GM19455 (cell line): ENCODE measurements around the gene TTLL5.

ENCODE experiments used
- ATAC-seq: cut with Tn5 transposase; IDR thresholded peaks from one replicate; pipeline ENCODE4 v1.9.1; 2021; ENCODE audit not compliant: unreplicated experiment

The TTLL5 gene

DNA sequence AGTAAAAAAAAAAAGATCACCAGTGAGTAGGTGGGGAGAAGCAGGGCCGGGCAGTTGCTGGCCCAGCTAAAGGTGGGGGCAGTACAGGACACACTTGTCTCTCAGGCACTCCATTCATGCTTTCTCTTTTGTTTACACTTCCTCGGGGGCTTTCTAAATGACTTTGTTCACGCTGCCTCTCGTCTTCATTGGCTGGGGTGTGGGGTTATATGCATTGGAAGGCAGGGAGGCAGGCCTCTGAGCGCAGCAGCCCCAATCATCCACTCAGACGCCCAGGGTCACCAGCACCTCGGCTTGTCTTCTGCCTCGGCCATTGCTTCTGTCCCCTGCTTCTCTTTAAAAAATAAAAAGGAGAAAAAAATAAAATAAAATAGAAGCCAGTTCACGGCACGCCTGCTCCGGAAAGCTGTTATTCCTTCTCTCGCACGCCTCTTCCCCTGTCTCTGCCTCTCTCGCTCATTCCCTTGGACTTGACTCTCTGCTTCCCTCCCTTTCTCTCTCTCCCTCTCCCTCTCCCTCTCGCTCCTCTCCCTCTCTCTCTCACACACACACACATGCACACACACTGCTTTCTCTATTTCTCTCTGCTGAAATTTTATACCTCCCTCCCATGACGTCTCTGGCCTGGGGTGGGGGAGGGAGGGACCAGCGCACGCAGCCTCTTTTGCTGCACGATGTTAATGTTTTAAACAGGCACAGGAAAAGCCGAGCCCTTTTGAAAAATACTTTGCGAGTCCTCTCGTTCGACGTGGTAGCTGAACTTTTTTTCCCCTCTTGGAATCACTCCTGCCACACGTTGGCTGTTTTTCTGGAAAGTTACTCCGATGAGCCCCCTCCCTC lies 320.6 kb downstream of the TTLL5 start, which contains the start of gene TGFB3:
Gene TGFB3, minus strand, starts transcription at position 570 of the 840 bp plus-strand sequence. CDS start 1,102 bp downstream, outside the sequence.
- no peak for ATAC-seq

DNA sequence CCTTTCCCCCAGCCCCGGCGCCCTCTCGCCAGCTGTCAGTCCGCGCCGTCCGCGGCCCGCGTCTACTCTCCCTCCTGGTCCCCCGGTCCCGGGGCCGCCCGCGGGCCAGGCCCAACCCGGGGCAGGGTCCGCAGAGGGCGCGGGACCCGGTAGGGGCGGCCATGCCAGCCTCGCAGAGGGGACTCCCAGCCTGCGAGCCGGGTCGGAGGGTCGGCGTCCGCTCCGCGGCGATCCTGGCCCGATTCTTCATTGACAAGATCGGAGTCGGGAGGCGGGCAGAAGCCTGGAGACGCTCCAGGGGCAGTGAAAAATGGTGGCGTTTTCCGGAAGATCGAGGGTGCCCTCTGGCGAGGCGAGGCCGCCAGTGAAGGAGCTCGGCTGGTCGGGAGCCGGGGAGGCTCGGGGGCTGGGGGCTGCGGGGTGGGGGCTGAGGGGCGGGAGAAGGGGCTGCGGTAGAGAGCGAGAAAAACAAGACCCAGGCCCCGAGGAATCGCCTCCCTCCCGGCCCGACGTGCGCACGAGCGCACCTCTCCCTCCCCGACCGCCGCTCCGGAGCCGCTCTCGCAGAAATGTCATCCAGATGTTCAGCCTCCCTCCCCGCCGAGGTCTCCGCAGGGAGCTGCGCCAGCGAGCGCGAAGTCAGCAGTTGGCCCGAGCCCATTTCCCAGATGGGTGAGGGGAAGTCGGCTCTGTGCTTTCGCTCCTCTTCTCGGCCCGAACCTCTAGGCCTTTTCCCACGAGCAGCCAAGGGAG lies 321.4 kb downstream of the TTLL5 start:
- peak; percentile 48 for ATAC-seq

DNA sequence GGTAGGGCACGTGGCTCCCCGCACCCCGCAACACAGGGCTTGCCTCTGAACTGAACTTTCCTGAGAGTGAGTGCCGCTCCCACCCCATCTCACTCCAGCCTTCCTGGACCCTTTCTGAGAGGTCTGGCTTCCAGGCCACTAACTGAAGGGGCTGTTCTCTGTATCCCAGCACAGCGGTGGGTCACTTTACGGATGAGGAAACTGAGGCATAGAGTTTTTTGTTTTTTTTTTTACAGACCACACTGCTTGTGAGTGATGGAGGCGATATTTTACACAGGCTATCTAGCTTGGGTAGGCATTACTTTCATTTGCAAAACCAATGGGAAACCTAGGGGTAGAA lies 321.9 kb downstream of the TTLL5 start:
- ATAC-seq: no peak

DNA sequence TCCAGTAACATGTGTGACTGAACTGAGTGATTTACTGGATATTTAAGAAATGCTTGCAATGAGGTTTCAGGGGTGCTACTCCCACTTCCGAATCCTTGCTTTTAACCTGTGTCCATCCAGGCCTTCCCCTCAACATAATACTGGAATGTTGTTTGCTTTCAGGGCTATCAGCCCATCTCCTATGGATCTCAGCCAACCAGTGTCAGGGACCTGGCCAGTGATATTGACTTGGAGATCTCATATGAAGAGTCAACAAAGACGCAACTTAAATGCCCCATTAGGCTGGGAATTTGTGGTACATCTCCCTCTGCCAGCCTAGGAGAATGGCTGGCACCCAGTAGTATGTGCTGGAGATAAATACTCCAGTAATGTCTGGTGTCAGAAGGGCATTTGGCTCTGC lies 323.6 kb downstream of the TTLL5 start:
- no peak for ATAC-seq

DNA sequence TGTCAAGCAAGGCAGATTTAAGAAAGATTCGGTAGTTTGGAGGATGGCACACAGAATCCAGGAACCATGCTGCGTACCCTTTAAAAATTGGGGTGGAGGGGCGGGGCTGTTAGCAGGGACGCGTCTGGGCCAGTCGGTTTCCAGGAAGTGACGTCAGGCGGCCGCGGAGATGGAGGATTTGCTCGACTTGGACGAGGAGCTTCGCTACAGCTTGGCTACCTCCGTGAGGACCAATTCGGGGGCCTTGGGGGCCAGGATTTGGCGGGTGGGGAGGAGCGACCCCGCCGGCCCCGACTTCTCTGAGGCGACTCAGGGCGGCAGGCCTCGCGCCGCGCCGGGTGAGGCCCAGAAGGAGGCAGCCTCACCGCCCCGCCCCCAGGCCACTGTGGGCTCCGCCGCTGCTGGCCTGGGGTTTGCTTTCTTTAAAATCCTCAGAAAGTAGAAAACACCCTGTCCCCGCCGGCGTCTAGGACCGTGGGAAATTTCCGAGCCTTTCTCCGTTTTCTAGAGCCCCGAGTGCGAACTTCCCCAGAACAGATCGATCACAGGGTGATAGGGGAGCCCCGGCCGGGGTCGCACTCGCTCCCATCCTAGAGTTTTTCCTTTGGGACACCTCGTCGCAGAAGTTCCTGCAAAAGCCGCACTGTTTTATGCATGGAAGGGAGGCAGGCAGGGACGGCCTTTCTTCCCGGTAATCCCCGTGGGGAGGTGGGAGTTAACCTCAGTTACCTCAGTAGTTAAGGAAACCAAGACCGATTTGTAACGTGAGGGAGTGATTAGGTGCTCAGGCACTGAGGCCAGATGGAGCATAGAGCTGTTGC lies 324.8 kb downstream of the TTLL5 start, which contains the start of gene IFT43:
Gene IFT43, plus strand, starts transcription at position 146 of the 821 bp plus-strand sequence. Its CDS starts 24 bp downstream, at position 170.
- peak; percentile 60 for ATAC-seq

DNA sequence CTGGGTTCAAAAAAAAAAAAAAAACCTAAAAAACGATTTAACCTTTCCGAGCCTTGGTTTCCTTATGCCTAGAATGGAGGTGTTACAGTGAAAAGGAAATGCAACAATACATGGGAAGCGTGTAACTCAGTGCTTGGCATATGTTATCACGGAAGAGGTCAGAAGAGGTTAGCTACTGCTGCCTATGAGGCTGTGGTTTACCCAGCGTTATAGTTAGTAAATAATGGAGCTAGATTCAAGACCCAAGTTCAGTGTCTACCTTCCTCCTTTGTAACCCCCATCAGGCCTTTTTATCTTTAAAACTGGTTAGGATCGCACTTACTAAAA lies 325.4 kb downstream of the TTLL5 start:
- ATAC-seq: no peak

DNA sequence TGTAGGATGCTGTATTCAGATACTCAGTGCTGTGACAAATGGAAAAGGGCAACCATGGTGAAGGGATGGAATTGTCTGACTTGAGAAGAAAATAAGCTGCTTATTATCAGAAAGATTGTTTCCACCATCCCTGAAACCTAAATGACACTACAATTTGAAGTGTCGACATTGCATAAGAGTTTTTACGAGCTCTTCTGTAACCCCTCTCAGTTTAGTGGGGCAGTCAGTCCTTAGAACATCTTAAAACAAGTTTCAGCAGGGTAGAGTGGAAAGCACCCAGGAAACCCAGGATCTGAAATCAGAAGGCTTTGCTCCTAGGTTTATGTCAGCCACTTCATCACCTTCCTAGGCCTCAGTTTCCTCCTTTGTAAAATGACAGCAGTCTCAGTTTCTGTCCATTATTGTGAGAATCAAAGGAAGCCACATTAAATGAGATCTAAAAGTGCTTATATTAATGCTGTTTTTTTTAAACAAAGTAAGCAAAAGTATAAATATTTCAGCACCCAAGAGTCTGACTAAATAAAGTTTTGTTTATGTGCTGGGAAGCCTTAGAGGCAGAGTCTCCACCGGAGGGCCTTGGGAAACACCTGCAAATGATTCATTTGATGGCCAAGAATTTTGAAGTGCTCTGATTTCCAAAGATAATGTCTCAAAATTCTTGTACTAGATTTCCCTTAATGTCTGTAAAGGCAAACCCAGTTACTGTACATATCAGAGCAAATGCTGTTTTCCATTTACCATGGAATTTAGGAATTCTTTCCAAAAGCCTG lies 326.3 kb downstream of the TTLL5 start:
- ATAC-seq: no peak

DNA sequence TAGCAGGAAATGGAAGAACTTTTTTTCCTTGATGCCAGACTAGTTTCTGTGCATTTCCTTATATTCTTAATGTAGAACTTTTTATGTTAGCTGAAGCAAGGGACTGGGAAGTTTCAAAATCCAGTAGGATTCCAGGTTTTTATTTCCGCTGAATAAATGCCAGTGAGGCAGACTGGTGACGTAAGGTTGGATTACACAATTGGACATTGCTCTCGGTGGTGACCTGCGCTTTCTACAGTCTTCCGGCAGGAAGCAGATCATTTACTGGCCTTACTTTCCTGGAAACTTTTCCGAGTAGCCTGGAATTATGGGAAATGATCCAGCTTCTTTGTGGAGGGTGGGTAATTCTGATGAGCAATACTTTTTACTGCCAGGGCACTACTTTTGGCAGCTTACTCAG lies 328.1 kb downstream of the TTLL5 start:
- no peak for ATAC-seq

DNA sequence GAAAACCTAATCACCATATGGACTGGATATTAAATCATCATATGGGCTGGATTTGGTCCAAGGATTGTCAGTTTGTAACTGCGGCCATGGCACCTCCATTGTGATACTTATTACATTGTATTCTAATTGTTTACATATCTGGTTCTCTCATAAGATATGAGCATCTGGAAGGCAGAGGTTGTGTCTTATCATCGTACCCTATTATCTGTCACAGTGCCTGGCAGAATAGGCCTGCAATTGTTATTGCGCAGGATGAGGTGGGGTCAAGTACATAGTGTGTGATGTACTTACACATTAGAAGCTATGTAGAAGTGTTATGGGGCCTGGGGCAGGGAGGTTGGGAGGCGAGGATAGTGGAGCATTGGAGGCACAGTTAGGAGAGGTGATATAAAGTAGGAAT lies 329.3 kb downstream of the TTLL5 start:
- no peak for ATAC-seq

DNA sequence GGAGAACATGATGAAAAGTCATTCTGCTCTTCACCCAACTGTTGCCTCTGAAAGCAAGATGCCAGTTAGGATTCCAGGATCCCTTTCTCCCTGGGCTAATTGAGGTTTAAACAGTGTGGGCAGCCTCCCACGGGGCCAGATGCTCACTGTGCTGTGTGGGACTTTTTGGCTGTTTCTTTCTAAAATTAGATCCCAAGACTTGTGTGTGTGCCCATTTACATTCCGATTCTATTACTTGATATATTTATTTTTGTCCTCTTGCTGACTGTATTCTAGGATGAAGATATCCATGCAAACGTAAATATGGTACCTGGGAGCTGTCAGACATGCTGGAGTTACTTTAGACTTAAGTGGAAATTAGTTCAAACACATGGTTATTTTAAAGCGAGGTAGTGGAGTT lies 330.7 kb downstream of the TTLL5 start:
- no peak for ATAC-seq

DNA sequence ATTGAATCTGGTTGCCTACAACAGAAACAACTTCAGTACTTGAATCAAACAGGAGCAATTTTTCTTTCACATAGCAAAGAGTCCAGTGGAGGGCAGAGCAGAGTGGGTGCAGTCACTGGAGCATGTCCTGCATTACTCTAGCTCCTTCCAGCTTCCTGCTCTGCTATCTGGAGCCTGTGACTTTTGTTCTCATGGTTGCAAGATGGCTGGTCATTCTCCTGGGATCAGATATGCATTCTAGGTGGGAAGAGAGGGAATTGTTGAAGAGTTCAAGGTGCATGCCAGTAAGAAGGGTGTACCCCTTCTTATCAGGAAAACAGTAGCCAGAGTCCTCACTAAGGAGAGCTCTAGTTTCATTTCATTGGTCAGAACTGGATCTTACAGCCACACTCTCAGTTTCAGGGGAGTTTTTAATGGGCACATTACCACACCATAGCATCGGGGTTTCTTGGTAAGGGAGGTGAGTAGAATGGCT lies 332.6 kb downstream of the TTLL5 start:
- no peak for ATAC-seq

DNA sequence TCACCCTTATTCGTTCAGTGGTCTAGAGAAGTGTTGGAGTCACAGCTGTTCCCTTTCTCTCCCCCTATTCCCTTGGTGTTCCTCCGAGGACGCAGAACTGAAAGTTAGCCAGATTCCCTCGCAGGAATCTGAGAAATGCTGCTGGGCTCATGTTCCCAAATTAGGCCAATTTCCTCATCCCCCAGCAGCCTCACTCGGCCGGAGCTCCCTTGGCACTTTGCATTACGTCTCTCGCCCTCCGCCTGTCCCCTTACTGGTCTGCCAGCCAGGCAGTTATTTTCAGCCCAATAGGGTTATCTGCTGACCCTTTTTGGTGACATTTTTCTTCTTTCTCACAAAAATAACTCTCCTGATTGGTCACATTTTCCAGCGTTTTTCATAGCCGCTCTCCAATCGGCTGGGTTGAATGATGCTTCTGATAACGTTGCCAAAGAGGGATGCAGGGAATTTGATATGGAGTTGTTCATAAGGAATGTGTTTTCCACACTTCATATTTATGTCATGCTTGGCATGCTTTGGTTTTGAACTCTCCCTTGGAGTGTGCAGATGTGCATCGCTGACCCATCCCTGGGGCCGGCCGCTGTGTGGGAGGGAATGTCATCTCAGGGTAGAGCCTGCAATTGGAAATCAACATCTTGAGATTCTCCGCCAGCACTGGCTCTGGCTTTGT lies 334.5 kb downstream of the TTLL5 start:
- ATAC-seq: no peak

DNA sequence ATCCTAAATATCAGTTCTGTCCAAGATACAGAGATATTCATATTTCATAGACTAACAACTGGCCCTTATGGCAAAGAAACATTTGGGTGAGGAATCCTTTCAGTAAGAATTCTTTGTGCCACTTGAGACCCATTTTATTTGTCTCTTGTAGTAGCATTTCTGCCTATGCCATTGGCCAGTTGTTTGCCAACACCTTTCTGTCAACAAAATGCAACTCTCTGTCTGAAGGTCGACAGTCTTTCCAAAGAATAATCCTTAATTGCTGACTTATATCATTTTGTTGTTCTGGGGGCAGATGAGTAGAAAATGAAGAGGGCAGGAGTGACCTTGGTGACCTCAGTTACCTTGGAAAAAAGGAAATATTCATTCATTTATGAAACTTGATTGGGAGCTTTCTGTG lies 335.4 kb downstream of the TTLL5 start:
- ATAC-seq: no peak

DNA sequence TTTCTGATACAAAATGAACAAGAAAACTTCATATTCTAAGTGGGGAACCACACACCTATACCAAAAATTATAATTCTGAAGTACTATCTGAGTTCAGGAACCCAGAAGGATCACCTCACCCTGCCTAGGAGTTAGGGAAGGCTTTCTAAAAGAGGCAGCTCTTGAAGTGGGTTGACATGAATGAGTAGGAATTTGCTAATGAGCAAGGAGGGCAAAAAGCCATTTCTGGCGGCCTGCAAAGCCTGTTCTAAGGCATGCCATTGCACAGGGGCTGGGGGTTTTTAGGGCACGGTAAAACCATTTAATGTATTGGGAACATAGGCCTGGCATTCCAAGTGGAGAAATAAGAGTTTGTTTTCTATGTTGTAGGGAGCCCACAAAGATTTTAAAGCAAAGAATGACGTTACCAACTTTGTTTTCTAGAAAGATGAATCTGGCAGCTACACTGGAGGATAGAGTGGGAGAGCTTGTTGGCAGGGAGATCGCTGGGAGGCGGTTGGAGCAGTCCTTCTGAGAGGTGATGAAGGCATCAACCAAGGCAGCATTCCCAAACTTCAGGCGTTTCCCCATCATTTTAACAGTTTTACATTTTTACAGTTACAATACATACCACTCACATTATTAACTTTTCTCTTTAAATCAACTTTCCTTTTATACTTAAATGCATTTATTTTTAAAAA lies 338.6 kb downstream of the TTLL5 start:
- no peak for ATAC-seq

DNA sequence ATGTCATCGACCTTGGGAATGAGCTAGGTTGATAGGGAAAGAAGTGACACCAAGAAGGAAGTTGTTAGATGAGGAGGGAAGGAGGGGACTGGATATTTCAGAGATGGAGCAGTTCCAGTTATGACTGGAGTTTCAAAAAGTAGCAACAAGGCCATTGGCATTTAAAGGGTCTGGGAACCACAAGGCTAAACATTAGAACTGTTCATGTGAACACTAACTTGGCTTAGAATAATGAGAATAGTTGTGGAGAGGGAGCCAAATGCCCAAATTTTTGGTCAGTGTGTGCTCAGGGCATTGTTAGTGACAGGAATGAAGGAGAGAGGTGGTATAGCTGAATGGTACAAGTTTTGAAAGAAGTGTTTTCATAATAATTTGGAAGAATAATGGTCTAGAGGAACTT lies 341.3 kb downstream of the TTLL5 start:
- ATAC-seq: no peak
